Effector CD8-positive, alpha-beta T cell (primary cell): ENCODE data around the gene CD300LF.

Source experiments
- DNase-seq: peaks from one replicate; lab custom pipeline; 2025; lab: John Stamatoyannopoulos, UW

Gene CD300LF

DNA sequence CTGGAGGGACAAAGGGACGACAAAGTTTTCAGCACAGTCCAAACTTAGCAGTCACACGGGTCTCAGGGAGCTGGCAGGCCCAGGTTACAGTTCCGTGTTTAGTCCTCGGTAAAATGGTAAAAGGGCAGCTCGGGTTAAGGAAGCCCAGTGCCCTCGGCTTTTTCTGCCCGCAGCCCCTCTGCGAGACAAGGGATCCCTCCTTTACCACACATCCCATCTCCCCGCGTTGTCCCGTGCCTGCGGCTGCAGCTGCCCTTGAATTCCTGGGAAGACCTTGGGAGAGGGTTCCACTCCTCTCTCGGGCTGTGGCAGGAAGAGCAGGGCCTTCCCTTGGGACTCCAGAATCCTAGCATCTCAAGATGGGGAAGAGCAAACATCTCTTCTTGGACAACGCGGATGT lies 17.1 kb upstream of the CD300LF start:
- DNase-seq: no peak

DNA sequence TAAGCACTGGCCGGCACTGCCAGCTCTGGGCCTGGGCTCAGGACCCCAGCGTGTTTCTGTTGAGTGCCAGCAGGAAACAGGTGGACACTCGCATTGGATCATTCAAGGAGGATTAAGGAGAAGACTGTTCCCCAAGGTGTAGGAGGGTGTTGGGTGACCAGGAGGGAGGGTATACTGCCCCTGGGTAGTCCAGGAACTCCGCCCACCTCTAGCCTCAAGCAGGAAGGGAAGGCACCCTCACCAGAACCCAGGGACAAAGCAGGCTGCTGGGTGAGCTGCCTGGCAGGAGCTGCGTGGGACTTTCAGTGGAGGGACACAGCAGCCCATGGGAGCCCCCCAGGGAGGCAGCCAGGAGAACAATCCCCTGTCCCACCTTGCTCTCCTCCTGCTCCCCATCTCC lies 16.6 kb upstream of the CD300LF start:
- DNase-seq: no peak

DNA sequence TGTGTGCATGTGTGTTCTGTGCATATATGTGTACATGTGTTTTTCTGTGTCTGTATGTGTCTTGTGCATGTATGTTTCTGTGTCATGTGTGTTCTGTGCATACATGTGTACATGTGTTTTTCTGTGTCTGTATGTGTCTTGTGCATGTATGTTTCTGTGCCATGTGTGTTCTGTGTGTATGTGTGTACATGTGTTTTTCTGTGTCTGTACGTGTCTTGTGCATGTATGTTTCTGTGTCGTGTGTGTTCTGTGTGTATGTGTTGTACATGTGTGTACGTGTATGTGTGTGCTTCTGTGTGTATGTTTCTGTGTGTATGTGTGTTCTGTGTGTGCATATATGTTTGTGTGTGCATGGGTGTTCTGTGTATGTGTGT lies 16.0 kb upstream of the CD300LF start:
- no peak for DNase-seq

DNA sequence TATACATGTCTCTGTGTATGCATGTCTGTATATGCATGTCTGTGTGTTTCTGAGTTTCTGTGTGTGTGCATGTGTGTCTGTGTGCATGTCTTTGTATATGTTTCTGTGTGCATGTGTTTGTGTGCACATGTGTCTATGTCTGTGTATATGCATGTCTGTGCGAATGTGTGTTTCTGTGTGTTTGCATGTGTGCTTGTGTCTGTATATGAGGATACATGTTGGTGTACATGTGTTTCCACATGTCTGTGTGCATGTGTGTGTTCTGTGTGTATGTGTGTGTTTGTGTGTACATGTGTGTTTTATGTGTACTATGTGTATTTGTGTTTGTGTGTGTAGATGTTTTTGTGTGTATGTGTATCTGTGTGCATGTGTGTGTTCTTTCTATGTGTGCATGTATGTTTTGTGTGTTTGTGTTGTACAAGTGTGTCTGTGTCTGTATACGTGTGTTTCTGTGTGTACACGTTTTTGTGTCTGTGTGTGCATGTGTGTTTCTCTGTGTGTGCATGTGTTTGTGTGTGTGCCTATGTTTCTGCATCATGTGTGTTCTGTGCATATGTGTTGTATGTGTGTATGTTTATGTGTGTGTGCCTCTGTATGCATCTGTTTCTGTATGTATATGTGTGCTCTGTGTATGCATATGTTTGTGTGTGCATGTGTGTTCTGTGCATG lies 15.4 kb upstream of the CD300LF start:
- DNase-seq: no peak

DNA sequence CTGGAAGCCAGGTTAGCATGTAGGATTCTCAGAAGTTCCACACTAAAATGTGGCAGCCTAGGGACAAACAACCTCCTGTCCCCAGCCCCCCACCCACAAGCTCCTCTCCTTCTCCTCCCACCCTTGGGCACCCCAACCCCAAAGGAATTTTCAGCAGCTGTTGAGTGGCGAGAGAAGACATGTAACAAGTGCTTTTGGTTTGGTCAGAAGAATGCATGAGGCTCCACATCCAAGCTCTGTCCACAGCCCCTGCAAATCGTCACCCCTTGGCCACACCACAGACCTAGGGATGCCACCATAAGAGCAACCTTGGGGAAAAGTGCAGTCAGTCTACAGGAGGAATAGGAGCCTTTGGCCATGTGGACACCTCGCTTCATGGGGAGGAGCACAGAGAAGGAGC lies 12.4 kb upstream of the CD300LF start:
- no peak for DNase-seq

DNA sequence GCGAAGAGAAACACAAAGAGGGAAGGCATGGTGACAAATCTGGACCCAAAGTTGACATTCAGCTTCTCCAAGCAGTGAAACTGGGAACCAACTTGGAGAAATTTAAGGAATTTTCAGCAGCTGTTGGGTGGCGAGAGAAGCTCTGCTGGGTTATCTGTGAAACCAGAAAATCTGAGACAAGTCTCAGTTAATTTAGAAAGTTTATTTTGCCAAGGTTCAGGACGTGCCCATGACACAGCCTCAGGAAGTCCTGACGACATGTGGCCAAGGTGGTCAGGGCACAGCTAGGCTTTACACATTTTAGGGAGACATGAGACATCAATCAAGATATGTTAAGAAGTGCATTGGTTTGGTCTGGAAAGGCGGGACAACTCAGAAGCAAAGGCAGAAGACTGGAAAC lies 11.2 kb upstream of the CD300LF start:
- DNase-seq: no peak

DNA sequence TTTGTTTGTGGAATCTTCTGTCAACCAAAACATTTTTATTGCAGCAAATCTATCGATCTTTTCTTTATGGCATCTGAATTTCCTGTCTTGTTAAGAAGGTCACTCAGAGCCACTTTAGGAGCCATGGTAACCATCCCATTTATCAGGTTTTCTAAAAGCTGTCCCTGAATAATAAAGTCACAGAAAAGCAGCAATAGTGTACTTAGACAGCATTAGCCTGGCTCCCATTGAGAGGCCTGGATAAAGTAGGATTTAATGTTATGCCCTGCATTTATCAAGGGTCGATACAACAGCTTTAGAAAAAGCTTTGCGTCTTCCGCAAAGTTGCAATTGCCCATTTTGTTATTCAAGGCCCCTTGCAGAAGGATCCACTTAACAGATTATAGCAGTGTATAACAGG lies 10.1 kb upstream of the CD300LF start:
- DNase-seq: no peak

DNA sequence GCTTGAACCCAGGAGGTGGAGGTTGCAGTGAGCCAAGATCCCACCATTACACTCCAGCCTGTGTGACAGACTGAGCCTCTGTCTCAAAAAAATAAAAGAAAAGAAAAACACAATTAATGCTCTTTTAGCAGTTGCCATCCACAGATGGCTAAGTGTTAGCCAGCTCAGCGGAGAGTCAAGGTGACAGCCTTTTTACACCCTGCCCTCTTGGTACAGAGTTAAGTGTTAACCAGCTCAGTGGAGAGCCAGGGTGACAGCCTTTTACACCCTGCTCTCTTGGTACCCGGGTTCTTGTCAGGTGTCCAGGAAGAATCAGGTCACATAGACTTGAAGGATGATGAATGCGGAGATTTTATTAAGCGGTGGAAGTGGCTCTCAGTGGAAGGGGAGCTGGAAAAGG lies 7.8 kb upstream of the CD300LF start:
- DNase-seq: no peak

DNA sequence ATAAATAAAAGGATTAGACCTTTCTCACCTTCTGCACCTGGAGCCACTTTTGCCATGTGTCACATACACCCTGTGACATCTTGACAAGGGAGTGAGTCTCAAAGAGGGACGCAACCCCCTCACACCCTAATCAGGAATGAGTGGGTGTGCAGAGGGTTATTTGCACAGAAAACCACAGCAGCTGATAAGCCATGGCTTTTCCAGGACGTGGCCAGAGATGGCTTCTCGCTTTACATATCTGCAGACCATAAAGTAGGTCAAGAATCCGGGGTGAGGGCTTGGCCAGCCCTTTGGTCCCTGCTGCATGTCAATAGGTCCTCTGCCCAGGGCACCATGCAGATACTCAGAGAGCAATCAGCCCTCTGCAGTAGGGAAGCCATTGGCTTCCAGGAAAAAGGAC lies 2.4 kb upstream of the CD300LF start:
- DNase-seq: no peak

DNA sequence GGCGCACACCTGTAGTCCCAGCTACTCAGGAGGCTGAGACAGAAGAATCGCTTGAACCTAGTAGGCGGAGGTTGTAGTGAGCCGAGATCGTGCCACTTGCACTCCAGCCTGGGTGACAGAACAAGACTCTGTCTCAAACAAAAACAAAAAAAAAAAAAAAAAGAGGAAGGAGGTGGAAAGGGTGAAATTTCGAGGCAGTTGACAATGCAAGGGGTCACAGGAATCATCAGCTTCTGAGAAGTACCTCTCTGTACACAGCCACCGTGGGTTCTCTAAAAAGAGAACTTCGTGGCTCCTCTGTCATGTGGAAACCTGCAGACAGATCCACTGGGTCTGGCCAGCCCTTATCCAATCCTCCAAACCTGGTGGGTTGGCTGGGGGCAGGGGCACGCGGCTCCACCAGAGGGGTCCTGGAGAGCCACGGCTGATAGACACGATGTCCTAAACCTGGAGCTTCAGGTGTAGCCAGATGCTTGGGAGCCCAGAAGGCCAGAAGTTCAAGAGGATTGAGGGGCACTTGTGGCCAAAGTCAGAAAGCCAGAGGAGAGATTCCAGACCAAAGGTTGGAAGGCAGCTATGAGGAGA lies 540 bp upstream of the CD300LF start:
- no peak for DNase-seq

DNA sequence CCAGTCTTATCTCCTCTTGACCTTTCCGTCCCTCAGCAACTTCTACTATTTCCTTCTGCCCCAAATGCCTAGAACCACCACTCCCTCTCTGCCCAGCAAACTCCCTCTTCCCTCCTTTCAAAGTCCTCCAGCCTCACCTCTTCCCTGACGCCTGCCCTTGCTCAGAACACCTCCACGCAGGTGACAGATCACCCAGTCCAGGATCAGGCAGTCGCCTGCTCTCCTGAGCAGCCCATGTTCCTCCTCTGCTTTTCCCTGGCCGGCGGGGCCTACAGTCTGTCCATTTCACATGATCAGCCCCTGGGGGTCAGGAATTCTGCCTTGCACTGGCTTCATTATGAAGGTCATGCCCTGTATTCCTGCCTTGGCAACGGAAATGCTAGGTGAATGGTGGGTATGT lies 422 bp downstream of the CD300LF start:
- DNase-seq: no peak

DNA sequence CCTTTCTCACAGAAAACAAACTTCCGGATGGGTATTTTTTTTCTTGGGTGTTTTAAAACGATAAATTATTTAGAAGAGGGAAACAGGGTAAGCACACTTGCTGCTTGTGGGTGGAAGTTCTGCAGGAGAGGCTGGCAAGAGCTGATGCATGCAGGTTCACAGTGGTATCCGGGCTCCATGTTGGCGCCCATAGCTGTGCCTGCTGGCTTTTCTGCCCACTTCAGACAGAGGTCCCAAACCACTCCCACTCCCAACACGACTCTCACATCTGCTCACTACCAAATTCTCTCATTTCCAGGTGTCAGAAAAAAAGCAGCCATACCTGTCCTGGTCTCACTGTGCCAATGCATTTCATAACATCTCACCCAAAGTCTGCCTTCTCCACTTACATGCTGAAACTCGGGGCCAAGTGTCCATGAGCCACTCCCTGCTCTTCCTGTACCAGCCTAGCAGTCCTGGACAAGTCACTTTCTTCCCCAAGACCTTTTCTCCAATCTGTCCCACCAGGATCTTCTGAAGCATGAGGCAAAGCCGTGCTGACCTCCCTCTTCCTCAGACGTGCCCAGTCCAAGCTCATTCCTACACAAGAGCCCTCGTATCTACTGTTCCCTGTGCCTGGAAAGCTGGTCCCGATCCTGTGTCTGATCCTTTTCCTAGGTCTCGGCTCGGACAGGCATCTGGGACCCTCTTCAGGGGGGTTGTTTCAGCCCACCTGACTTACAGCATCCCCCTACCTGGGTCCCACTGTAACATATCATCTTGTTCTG lies 1.5 kb downstream of the CD300LF start:
- no peak for DNase-seq

DNA sequence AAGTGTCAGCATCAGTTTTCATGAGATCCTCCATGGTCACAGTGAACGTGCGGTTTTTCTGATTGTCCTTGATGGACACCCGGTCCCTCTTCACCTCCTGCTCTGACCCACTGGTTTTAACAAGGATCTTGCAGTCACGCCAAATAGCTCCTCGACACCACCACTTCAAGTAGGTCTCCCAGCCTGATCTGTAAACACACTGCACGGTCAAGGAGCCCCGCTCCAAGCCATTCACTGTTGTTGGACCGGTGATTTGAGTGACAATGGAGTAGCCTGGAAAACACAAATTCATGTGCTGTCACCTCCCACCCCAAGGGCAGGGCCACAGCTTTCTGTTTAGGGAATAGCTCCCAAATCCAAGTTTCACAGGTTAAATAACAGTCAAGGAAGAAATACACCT lies 8.2 kb downstream of the CD300LF start:
- no peak for DNase-seq

DNA sequence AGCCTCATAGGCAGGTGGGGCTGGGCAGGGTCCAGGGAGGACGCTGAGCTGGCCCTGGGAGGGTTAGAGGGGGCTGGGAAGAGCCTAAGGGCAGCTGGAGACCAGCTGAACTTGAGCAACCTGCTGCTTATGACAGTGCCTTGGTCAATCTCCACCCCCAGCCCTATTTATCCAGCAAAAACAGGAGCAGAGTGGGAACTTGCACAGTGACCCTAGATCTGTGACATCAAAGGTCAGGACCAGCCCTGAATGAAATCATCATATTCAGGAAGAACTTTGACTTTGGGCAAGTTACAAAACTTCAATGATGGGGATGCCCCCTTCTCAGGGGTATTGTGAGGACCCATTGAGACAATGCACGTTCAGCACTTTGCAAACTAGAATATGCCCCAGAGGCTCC lies 9.4 kb downstream of the CD300LF start:
- DNase-seq: no peak

DNA sequence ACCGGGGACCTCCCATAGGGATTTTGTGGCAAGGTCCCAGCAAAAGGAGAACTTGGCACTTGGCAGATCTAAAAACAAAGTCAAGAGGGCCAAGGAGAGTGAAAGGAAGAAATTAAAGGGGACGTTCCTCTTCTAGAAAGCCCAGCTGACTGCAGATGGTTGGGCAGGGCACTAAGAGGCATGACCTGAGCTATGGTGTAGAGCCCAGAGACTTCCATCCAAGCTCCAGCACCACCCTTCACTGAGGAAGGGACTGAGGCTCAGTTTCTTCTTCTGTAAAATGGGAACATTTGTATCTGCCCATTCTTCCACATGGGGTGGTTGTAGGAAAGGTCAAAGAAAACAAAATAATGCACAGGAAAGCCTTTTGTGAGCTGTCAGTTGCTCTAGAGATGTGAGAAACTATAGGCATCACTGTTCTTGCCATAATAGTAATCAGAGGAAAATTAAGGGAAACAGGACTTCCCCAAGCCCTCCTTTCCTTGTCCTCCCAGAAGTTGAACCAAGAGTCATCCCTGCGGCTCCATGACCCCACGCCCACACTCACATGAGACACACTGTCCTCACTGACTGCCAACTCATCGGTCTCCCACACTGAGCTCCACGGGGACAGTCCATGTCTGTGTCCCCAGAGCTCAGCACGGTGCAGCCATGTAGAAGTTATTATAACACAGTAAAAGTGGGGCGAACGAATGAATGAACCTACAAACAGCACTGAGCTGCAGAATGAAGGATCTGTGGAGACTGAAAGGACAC lies 10.4 kb downstream of the CD300LF start:
- no peak for DNase-seq

DNA sequence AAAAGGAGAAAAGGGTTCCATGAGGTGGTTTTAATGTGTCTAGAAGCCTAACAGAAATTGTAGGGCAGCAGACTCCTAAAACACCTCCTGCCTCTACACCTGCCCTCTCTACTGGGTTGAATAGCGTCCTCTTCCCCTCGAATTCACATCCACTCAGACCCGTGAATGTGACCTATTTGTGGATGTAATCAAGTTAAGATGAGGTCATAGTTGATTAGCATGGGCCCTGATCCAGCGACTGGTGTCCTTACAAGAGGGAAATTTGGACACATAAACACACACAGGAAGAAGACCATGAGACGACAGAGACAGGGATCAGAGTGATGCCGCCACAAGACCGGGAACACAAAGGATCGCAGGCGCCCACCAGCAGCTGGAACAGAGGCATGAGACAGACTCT lies 13.5 kb downstream of the CD300LF start:
- DNase-seq: no peak

DNA sequence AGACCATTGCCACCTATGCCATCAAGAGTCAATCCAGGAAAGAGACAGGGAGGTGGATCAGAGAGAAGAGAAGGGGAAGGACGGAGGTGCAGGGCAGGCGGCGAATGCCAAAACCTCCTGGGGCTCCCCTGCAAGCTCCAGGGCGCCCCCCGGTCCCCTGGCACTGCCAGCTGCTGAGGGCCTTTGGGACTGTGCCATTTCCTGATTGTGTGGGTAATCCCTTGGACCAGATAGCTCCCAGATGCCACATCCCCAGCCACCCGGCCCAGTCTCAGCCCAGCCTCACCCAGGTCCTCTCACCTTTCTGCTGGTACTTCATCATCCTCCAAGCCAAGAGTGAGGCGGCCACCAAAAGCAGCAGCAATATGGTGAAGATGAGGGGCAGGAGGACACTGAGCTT lies 14.7 kb downstream of the CD300LF start:
- DNase-seq: no peak

DNA sequence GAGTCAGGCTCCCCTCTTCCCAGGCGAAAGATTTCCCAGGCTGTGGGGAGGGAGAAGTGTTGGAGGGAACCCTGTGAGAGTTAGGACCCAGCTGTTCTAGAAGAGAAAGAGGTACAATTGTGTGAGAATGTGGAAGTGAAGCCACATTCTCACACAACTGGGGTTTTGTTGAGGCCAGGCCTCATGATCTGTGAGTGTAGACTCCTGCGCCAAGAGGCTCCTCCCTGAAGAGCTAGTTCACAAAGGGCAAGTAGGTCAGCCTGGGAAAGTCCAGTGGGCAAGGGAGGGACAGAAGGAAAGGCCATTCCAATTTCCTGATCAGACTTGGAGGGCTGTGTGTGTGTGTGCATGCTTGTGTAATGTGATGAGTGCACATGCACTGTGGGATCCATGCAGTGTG lies 15.2 kb downstream of the CD300LF start:
- no peak for DNase-seq

DNA sequence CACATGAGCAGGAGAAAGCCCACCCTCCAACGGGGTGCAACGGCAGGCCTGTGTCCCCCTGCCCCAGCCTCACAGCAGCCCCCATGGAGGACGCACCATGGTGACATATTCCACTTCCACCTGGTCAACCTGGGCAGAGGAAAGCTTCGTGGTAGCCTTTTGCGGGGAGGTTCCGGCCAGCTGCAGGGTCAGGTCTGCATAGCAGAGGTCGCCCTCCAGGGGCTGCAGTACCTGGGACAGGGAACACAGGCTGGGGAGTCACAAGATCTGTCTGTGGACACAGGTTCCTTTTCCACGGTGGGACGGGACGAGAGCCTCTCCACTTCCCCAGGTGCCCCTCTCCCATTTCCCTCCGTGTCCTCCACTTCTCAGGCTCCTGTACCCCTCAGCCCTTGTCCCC lies 17.1 kb downstream of the CD300LF start:
- DNase-seq: no peak

DNA sequence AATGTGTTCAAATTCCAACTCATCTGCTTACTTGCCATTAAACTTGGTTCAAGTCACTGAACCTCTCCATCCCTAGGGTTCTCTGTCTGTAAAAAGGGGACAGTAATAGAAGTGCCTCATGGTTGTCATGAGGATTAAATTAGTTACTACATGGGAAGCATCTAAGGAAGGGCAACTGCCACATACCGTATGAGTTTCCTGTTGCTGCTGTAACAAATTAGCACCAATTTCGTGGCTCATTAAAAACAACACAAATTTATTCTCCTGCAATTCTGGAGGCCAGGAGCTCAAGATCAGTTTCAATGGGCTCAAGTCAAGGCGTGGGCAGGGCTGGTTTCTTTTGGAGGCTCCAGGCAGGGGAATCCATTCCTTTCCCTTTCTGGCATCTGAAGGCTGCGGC lies 18.6 kb downstream of the CD300LF start:
- DNase-seq: no peak

DNA sequence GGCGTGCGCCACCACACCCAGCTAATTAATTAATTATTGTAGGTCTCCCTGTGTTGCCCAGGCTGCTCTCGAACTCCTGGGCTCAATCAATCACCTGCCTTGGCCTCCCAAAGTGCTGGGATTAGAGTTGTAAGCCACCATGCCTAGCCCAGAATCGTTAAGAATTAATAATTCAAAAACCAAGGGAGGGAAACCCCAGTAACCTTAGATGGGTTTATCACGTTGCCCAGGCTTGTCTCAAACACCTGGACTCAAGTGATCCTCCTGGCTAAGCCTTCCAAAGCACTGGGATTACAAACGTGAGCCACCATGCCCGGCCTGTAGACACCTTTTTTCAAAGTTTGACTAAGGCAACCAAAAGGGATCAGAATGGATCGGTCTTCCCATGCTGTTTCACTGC lies 21.6 kb downstream of the CD300LF start:
- no peak for DNase-seq

DNA sequence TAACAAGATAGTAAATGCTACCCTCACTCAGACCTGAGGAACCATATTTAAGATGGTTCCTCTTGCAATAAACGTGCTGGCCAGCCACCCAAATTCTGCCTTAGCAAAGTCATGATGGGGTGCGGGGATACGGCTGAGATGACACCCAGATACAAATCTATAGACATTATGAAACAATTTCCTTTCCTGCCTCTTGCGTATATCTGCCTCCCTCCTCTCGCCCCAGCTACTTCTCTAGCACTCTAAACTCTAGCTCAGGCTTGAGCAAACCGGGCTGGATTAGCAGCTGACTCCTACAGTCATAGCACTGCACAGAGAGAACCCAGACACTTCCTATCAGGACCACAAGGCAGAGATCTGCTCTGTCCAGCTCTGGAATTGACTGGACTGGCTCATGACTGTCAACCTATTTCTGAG lies 22.3 kb downstream of the CD300LF start:
- DNase-seq: no peak

DNA sequence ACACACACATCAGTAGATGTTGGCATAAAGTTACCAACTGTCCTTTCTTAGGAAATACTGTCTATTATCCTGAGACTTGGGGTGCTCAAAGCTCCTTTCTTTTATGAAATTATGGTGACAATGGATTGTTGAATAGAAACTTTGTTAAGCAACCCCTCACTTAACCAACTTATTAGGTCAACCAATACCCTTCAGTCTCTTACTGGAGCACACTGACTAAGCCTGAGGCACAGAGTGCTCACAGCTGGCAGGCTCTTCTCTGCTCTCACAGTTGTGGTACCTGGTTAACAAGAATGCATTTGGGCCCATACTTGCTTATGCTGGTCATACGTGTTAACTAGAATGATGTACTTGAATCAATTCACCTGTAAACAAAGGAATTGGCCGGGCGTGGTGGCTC lies 24.8 kb downstream of the CD300LF start:
- no peak for DNase-seq
